Activated T-cell treated with anti-CD3 and anti-CD28 coated beads, Interleukin-2, amount 50 U/mL, for 24 hours (primary cell): ENCODE results near the gene TENT4B.
"Not testable (repeated sequence)": the region's sequence is repeated elsewhere in the genome, so short reads cannot be mapped to it uniquely, and the experiment has no call there.

ENCODE experiments used
- DNase-seq: peaks from one replicate; pipeline ENCODE4 v3.0.0-alpha.2; 2020
- H3K27ac Mint-ChIP-seq: 2 replicates; pipeline ENCODE4 v1.8.0; 2020; ENCODE audit warnings: mild to moderate bottlenecking, mixed read lengths
- H3K27me3 Mint-ChIP-seq: 2 replicates; pipeline ENCODE4 v1.8.0; 2020; ENCODE audit warnings: mixed read lengths
- H3K36me3 Mint-ChIP-seq: 2 replicates; pipeline ENCODE4 v1.8.0; 2020; ENCODE audit warnings: low read depth, mixed read lengths
- H3K4me1 Mint-ChIP-seq: 2 replicates; pipeline ENCODE4 v1.8.0; 2020; ENCODE audit warnings: low read depth, mixed read lengths
- H3K4me3 Mint-ChIP-seq: 2 replicates; pipeline ENCODE4 v1.8.0; 2020; ENCODE audit warnings: mild to moderate bottlenecking, moderate library complexity, mixed read lengths
- H3K9me3 Mint-ChIP-seq: 2 replicates; pipeline ENCODE4 v1.8.0; 2020; ENCODE audit warnings: mixed read lengths

Gene TENT4B

GRCh38 chr16:50216231-50216630 lies 63.1 kb downstream of the TENT4B start:
- peaks cover 10% of the 10 kb centered on the region for H3K4me1 Mint-ChIP-seq
- H3K4me3 Mint-ChIP-seq, result no peak overlapping the region
- no peak for DNase-seq
- no peaks in the 10 kb centered on the region for H3K9me3 Mint-ChIP-seq
- H3K27ac Mint-ChIP-seq, result no peak overlapping the region
- no peaks in the 10 kb centered on the region for H3K27me3 Mint-ChIP-seq
- H3K36me3 Mint-ChIP-seq, result peaks cover 86% of the 10 kb centered on the region

GRCh38 chr16:50219402-50219975 lies 66.4 kb downstream of the TENT4B start:
- Mint-ChIP-seq H3K4me3 (no peak overlapping the region), H3K4me1 (peaks cover 7% of the 10 kb centered on the region), H3K36me3 (peaks cover 86% of the 10 kb centered on the region), H3K27ac (no peak overlapping the region), H3K27me3 (no peaks in the 10 kb centered on the region), H3K9me3 (no peaks in the 10 kb centered on the region)
- DNase-seq, result no peak

- Mint-ChIP-seq H3K36me3 (peaks cover 89% of the 10 kb centered on the region), H3K4me1 (peaks cover 14% of the 10 kb centered on the region), H3K27me3 (no peaks in the 10 kb centered on the region), H3K27ac (no peak overlapping the region), H3K9me3 (no peaks in the 10 kb centered on the region), H3K4me3 (no peak overlapping the region)
- no peak for DNase-seq
These were observed 71.2 kb downstream of the TENT4B start for GRCh38 chr16:50224286-50224685.

- no peaks in the 10 kb centered on the region for H3K27me3 Mint-ChIP-seq
- no peaks in the 10 kb centered on the region for H3K9me3 Mint-ChIP-seq
- H3K27ac Mint-ChIP-seq, result peak overlapping the region; percentile 69
- DNase-seq, result no peak
- H3K4me1 Mint-ChIP-seq, result peaks cover 14% of the 10 kb centered on the region
- H3K36me3 Mint-ChIP-seq, result peaks cover 88% of the 10 kb centered on the region
- H3K4me3 Mint-ChIP-seq, result no peak overlapping the region
These were observed 74.0 kb downstream of the TENT4B start for GRCh38 chr16:50227120-50227519.

GRCh38 chr16:50227665-50228064 lies 74.6 kb downstream of the TENT4B start:
- H3K27me3 Mint-ChIP-seq, result no peaks in the 10 kb centered on the region
- H3K4me1 Mint-ChIP-seq, result peaks cover 14% of the 10 kb centered on the region
- H3K4me3 Mint-ChIP-seq, result no peak overlapping the region
- peaks cover 83% of the 10 kb centered on the region for H3K36me3 Mint-ChIP-seq
- DNase-seq, result no peak
- no peaks in the 10 kb centered on the region for H3K9me3 Mint-ChIP-seq
- no peak overlapping the region for H3K27ac Mint-ChIP-seq

GRCh38 chr16:50228364-50228868 lies 75.3 kb downstream of the TENT4B start:
- Mint-ChIP-seq H3K27me3 (no peaks in the 10 kb centered on the region), H3K4me3 (no peak overlapping the region), H3K9me3 (no peaks in the 10 kb centered on the region), H3K4me1 (peaks cover 14% of the 10 kb centered on the region), H3K27ac (peak overlapping the region; percentile 72), H3K36me3 (peaks cover 77% of the 10 kb centered on the region)
- no peak for DNase-seq

GRCh38 chr16:50229149-50229726 lies 76.1 kb downstream of the TENT4B start:
- H3K27ac Mint-ChIP-seq, result peak overlapping the region; percentile 72
- peaks cover 68% of the 10 kb centered on the region for H3K36me3 Mint-ChIP-seq
- no peak overlapping the region for H3K4me3 Mint-ChIP-seq

GRCh38 chr16:50234771-50235556 lies 81.9 kb downstream of the TENT4B start:
- no peak for DNase-seq
- Mint-ChIP-seq H3K36me3 (peaks cover 12% of the 10 kb centered on the region), H3K4me1 (peaks cover 1% of the 10 kb centered on the region), H3K9me3 (no peaks in the 10 kb centered on the region), H3K27ac (no peak overlapping the region), H3K27me3 (no peaks in the 10 kb centered on the region), H3K4me3 (no peak overlapping the region)

More at GRCh38 chr16:50229149-50229726, 76.1 kb downstream of the TENT4B start:
- Mint-ChIP-seq H3K27me3 (no peaks in the 10 kb centered on the region), H3K4me1 (peaks cover 14% of the 10 kb centered on the region), H3K9me3 (no peaks in the 10 kb centered on the region)
- no peak for DNase-seq

GRCh38 chr16:50235581-50235980 lies 82.5 kb downstream of the TENT4B start:
- Mint-ChIP-seq H3K4me1 (peaks cover 1% of the 10 kb centered on the region), H3K27me3 (no peaks in the 10 kb centered on the region), H3K9me3 (no peaks in the 10 kb centered on the region), H3K4me3 (no peak overlapping the region), H3K36me3 (peaks cover 6% of the 10 kb centered on the region), H3K27ac (no peak overlapping the region)
- no peak for DNase-seq

- Mint-ChIP-seq H3K4me3 (no peak overlapping the region), H3K9me3 (no peaks in the 10 kb centered on the region), H3K27me3 (no peaks in the 10 kb centered on the region), H3K4me1 (peaks cover 1% of the 10 kb centered on the region), H3K27ac (no peak overlapping the region), H3K36me3 (no peaks in the 10 kb centered on the region)
- no peak for DNase-seq
These were observed 85.2 kb downstream of the TENT4B start for GRCh38 chr16:50238314-50238713.

GRCh38 chr16:50238868-50239301 lies 85.8 kb downstream of the TENT4B start:
- Mint-ChIP-seq H3K9me3 (no peaks in the 10 kb centered on the region), H3K4me3 (no peak overlapping the region), H3K27ac (no peak overlapping the region), H3K27me3 (no peaks in the 10 kb centered on the region), H3K4me1 (peaks cover 1% of the 10 kb centered on the region), H3K36me3 (no peaks in the 10 kb centered on the region)
- no peak for DNase-seq

- DNase-seq, H3K9me3 Mint-ChIP-seq, H3K36me3 Mint-ChIP-seq, H3K27ac Mint-ChIP-seq, H3K4me3 Mint-ChIP-seq, H3K27me3 Mint-ChIP-seq: not testable (repeated sequence)
- peaks cover 17% of the 10 kb centered on the region for H3K4me1 Mint-ChIP-seq
These were observed 89.9 kb downstream of the TENT4B start for GRCh38 chr16:50243024-50243423.

- Mint-ChIP-seq H3K9me3 (no peaks in the 10 kb centered on the region), H3K36me3 (no peaks in the 10 kb centered on the region), H3K4me1 (peaks cover 16% of the 10 kb centered on the region), H3K27ac (no peak overlapping the region), H3K27me3 (no peaks in the 10 kb centered on the region), H3K4me3 (no peak overlapping the region)
- no peak for DNase-seq
These were observed 91.0 kb downstream of the TENT4B start for GRCh38 chr16:50244140-50244503.

- no peaks in the 10 kb centered on the region for H3K27me3 Mint-ChIP-seq
- H3K27ac Mint-ChIP-seq, result peak overlapping the region; percentile 85
- H3K9me3 Mint-ChIP-seq, result no peaks in the 10 kb centered on the region
- peaks cover 16% of the 10 kb centered on the region for H3K4me1 Mint-ChIP-seq
- peak overlapping the region; percentile 77 for H3K4me3 Mint-ChIP-seq
- no peak for DNase-seq
- no peaks in the 10 kb centered on the region for H3K36me3 Mint-ChIP-seq
These were observed 91.7 kb downstream of the TENT4B start for GRCh38 chr16:50244504-50245416.
